SK-N-MC (cell line): ENCODE data around the gene FBXO15.

Source experiments
- EZH2 ChIP-seq: fragments of 200-600 bp; sonication (generic); IDR thresholded peaks from one replicate; pipeline ENCODE4 v1.6.1; 2017; ENCODE audit warnings: antibody characterized with exemption
- FOXP2 ChIP-seq: optimal IDR thresholded peaks from 2 replicates; pipeline ENCODE3; 2011; ENCODE audit warnings: mild to moderate bottlenecking, moderate library complexity; ENCODE audit not compliant: insufficient read depth; ENCODE audit errors: extremely low read length, control extremely low read depth
- POLR2AphosphoS5 ChIP-seq: IDR thresholded peaks from 2 replicates; pipeline ENCODE4 v1.6.1; 2012; ENCODE audit warnings: mild to moderate bottlenecking, low read depth, low read length, borderline replicate concordance

DNA sequence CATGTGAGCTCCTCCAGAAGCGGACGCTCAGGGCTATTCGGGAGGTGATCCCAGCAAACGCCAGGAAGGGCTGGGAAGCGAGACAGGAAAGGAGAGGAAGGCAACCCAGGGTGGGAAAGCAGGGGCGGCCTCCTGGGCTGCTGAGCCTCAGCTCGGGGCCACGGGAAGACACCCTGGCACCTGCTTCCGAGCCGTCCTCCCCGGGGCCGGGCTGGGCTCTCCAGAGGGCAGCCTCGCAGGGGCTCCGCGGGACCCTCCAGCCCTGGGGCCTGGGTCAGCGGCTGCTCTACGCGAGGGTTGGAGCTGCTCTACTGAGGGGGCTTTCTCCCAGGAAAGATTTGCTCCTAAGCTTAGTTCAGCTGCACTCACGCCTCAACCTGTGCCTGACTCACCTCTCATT, 34.7 kb upstream of the FBXO15 start:
- no peak for TF ChIP-seq EZH2
- TF ChIP-seq POLR2AphosphoS5, result no peak
- TF ChIP-seq FOXP2, result no peak
